ENCODE measurements around the gene NKX1-1.

- TF ChIP-seq POLR2A (IDR thresholded peaks at IDR 0.05) (no peak), CTCF (IDR thresholded peaks at IDR 0.05) (no peak), POLR2AphosphoS5 (IDR thresholded peaks at IDR 0.05) (no peak), EP300 (IDR thresholded peaks at IDR 0.05) (no peak)
These were observed 6.6 kb downstream of the NKX1-1 start for GRCh38 chr4:1399508-1400190.
